ENCODE results near the gene FGF12. TPM values are rescaled to one million over a fixed set of nuclear protein-coding genes. Genes with fewer than 3 reads are reported as not detected.
A peak's percentile ranks its signal among the peaks of the same experiment; 100 is the strongest.

Gene FGF12
- polyA plus RNA-seq, 3 donors: not detected

DNA sequence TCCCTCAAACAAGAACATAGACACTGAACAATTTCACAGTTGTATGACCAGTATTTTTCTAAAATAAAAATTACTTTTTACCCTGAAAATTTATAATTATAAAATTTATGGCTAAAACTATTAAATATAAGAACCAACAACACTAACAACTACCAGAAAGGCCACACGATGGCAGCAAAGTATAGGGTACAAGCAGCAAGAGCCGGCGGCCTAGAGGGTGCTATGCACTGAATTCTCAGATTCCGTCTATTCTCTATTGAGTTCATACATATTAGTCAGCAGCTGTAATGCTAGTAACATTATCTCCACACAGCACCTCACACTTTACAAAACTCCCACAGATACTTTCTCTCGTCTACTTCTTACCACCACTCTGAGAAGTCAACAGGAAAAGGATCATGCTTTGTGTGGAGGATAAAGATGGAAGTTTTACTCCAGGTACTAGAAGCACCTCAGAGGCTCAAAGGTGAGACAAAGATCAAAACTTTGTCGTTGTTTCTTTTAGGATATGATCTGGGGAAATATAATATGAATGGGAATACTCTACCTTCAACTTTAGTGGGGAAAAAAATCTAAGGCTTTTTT is 160.5 kb downstream of the FGF12 start:
- Mint-ChIP-seq H3K27ac (no peak overlapping the region), H3K9me3 (no peaks in the 10 kb centered on the region), H3K4me1 (peaks cover 9% of the 10 kb centered on the region), H3K36me3 (no peaks in the 10 kb centered on the region), H3K27me3 (ENCODE audit: low read depth in 3 of 3) (peaks cover 6 to 20% (median 11%) of the 10 kb centered on the region in 3 donors), H3K4me3 (no peak overlapping the region)
- Histone ChIP-seq H3K9ac (ENCODE audit: insufficient read depth, low read length, poor library complexity, severe bottlenecking) (no peak overlapping the region), H2AFZ (ENCODE audit: insufficient read depth, low read depth, low read length, poor library complexity, severe bottlenecking) (no peak overlapping the region), H3K9me3 (replicated peaks in 1 of 2; ENCODE audit: control insufficient read depth in 1 of 2, insufficient read depth in 1 of 2, low read length in 2 of 2) (no peaks in the 10 kb centered on the region), H4K20me1 (ENCODE audit: insufficient read depth, low read length) (no peaks in the 10 kb centered on the region), H3K79me2 (ENCODE audit: insufficient read depth, low read length) (no peaks in the 10 kb centered on the region), H3K4me3 (replicated peaks in 1 of 3; ENCODE audit: low read depth in 2 of 3, low read length in 3 of 3) (no peak overlapping the region), H3K4me1 (ENCODE audit: control insufficient read depth in 1 of 2, insufficient read depth in 2 of 2, low read length in 2 of 2) (no peaks in the 10 kb centered on the region), H3K4me2 (replicated peaks; ENCODE audit: extremely low read depth, low read length, poor library complexity, severe bottlenecking) (no peak overlapping the region), H3K27me3 (ENCODE audit: control insufficient read depth in 2 of 2, insufficient read depth in 2 of 2, low read length in 2 of 2) (peaks cover 0 to 6% of the 10 kb centered on the region in 2 donors), H3K36me3 (replicated peaks in 1 of 2; ENCODE audit: control insufficient read depth in 1 of 2, insufficient read depth in 2 of 2, low read length in 2 of 2) (no peaks in the 10 kb centered on the region), H3K27ac (ENCODE audit: low read depth in 1 of 2, low read length in 2 of 2) (no peak overlapping the region)
- TF ChIP-seq, protein P1, sequence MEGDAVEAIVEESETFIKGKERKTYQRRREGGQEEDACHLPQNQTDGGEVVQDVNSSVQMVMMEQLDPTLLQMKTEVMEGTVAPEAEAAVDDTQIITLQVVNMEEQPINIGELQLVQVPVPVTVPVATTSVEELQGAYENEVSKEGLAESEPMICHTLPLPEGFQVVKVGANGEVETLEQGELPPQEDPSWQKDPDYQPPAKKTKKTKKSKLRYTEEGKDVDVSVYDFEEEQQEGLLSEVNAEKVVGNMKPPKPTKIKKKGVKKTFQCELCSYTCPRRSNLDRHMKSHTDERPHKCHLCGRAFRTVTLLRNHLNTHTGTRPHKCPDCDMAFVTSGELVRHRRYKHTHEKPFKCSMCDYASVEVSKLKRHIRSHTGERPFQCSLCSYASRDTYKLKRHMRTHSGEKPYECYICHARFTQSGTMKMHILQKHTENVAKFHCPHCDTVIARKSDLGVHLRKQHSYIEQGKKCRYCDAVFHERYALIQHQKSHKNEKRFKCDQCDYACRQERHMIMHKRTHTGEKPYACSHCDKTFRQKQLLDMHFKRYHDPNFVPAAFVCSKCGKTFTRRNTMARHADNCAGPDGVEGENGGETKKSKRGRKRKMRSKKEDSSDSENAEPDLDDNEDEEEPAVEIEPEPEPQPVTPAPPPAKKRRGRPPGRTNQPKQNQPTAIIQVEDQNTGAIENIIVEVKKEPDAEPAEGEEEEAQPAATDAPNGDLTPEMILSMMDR (IDR thresholded peaks at IDR 0.05): peak; percentile 41
- DNase-seq: peak in 2 of 3 donors; percentile 2 to 8
- intact Hi-C loops (cut with micrococcal nuclease): no loop called here
- WGBS (ENCODE audit: insufficient coverage): no CpG with 5 or more reads among the region's 6 CpGs

DNA sequence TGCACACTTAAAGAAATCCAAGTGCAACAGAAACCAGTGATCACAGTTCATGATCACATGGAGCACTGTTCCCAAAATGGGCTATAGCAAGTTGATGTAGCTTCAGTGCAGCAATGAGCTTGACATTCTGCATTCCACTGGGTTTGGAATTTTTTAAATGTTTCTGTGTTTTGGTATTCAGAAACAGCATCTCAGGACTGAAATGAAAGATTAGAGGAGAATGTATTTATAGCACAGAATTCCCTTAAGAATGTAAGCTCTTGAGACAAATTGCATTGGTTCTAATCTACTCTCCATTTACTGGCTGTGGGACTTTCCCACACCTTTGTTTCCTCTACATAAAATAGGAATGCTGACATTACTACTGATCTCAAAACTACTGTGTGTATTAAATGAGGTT is 162.7 kb downstream of the FGF12 start:
- Mint-ChIP-seq H3K27ac (no peak overlapping the region), H3K4me3 (no peak overlapping the region), H3K9me3 (no peaks in the 10 kb centered on the region), H3K27me3 (ENCODE audit: low read depth in 3 of 3) (peaks cover 0 to 4% (median 3%) of the 10 kb centered on the region in 3 donors), H3K36me3 (no peaks in the 10 kb centered on the region), H3K4me1 (no peaks in the 10 kb centered on the region)
- DNase-seq: no peak
- H3K4me3 ChIP-seq (replicated peaks in 1 of 3; ENCODE audit: low read depth in 2 of 3, low read length in 3 of 3): no peak overlapping the region
- no peak overlapping the region for H3K4me2 ChIP-seq (replicated peaks; ENCODE audit: extremely low read depth, low read length, poor library complexity, severe bottlenecking)
- no peak overlapping the region for H3K9ac ChIP-seq (ENCODE audit: insufficient read depth, low read length, poor library complexity, severe bottlenecking)
- H3K27me3 ChIP-seq (ENCODE audit: control insufficient read depth in 2 of 2, insufficient read depth in 2 of 2, low read length in 2 of 2): no peaks in the 10 kb centered on the region
- H3K79me2 ChIP-seq (ENCODE audit: insufficient read depth, low read length): no peaks in the 10 kb centered on the region
- no peaks in the 10 kb centered on the region for H3K4me1 ChIP-seq (ENCODE audit: control insufficient read depth in 1 of 2, insufficient read depth in 2 of 2, low read length in 2 of 2)
- no peaks in the 10 kb centered on the region for H3K36me3 ChIP-seq (replicated peaks in 1 of 2; ENCODE audit: control insufficient read depth in 1 of 2, insufficient read depth in 2 of 2, low read length in 2 of 2)
- H3K27ac ChIP-seq (ENCODE audit: low read depth in 1 of 2, low read length in 2 of 2): no peak overlapping the region
- no peaks in the 10 kb centered on the region for H4K20me1 ChIP-seq (ENCODE audit: insufficient read depth, low read length)
- TF ChIP-seq, protein P1 (IDR thresholded peaks at IDR 0.05): no peak
- intact Hi-C loops (cut with micrococcal nuclease): no loop called here
- H3K9me3 ChIP-seq (replicated peaks in 1 of 2; ENCODE audit: control insufficient read depth in 1 of 2, insufficient read depth in 1 of 2, low read length in 2 of 2): no peaks in the 10 kb centered on the region
- H2AFZ ChIP-seq (ENCODE audit: insufficient read depth, low read depth, low read length, poor library complexity, severe bottlenecking): no peak overlapping the region

Data from CD14-positive monocyte (primary cell).